Hepatocyte (in vitro differentiated cells): Measurements from ENCODE around the gene AZU1.

ENCODE experiments used
- EZH2 ChIP-seq: fragments of 200-600 bp; sonication (generic); IDR thresholded peaks from 2 replicates; pipeline ENCODE4 v1.6.1; 2016; ENCODE audit warnings: antibody characterized with exemption, mild to moderate bottlenecking, borderline replicate concordance
- TF ChIP-seq, protein P1 (sequence below): fragments of 200-600 bp; sonication (generic); IDR thresholded peaks from 2 replicates; pipeline ENCODE4 v1.5.1; 2016; ENCODE audit warnings: antibody characterized with exemption, mild to moderate bottlenecking; ENCODE audit not compliant: poor library complexity

DNA sequence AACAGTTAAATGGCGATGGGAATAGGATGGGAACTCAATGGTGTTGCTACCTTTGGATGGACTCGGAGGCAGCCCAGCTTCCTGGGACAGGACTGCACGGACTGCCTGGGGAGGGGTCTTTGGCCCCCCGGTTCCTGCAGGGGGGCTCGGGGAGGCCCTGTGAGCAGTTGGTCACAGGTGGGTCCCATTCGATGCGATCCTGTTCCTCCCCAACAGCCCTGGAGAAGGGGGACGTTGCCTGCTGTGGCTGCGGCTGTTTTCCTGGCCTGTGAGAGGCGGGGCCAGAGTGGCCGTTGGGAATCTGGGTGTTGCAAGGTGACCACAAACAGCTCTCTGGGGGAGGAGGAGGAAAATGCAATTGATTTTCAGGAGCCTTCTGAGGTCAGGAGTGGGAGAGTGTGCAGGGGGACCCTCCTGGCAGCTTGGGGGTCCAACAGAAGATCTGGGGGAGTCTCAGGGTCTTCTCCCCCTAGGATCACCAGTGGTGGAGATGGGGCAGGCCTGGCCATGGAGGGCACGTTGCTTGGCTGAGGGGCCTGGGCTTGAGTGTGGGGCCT is 4.0 kb upstream of the AZU1 start:
- TF ChIP-seq, protein P1, sequence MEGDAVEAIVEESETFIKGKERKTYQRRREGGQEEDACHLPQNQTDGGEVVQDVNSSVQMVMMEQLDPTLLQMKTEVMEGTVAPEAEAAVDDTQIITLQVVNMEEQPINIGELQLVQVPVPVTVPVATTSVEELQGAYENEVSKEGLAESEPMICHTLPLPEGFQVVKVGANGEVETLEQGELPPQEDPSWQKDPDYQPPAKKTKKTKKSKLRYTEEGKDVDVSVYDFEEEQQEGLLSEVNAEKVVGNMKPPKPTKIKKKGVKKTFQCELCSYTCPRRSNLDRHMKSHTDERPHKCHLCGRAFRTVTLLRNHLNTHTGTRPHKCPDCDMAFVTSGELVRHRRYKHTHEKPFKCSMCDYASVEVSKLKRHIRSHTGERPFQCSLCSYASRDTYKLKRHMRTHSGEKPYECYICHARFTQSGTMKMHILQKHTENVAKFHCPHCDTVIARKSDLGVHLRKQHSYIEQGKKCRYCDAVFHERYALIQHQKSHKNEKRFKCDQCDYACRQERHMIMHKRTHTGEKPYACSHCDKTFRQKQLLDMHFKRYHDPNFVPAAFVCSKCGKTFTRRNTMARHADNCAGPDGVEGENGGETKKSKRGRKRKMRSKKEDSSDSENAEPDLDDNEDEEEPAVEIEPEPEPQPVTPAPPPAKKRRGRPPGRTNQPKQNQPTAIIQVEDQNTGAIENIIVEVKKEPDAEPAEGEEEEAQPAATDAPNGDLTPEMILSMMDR: no peak
- no peak for TF ChIP-seq EZH2
